Measurements from ENCODE around the gene CMTM6. TPM values are rescaled to one million over a fixed set of nuclear protein-coding genes. Genes with fewer than 3 reads are reported as not detected.

Gene CMTM6
- total RNA-seq, 2 experiments from 2014 or later: 37.8 to 38.0 TPM

GRCh38 chr3:32456429-32457130 lies 46.1 kb downstream of the CMTM6 start:
- Mint-ChIP-seq H3K27ac (peak overlapping the region; percentile 88), H3K4me3 (peak overlapping the region; percentile 58)

GRCh38 chr3:32455609-32456428 lies 46.8 kb downstream of the CMTM6 start:
- no peaks in the 10 kb centered on the region for H3K27me3 Mint-ChIP-seq

More at GRCh38 chr3:32456429-32457130, 46.1 kb downstream of the CMTM6 start:
- H3K27me3 Mint-ChIP-seq: no peaks in the 10 kb centered on the region
- DNase-seq (no peak), ATAC-seq (ENCODE audit: low read depth) (no peak)
- H3K9me3 Mint-ChIP-seq: no peaks in the 10 kb centered on the region
- H3K36me3 Mint-ChIP-seq: peaks cover 16% of the 10 kb centered on the region
- peaks cover 46% of the 10 kb centered on the region for H3K4me1 Mint-ChIP-seq
- POLR2A ChIA-PET: interaction anchor here (1.0 to 8.1 kb wide), 9 partner anchors 10 to 65 kb away, joined by 3 to 112 read pairs (median 6); partner anchors contain the start of gene CMTM7

GRCh38 chr3:32454731-32455608 lies 47.7 kb downstream of the CMTM6 start:
- Mint-ChIP-seq H3K36me3 (peaks cover 18% of the 10 kb centered on the region), H3K4me3 (no peak overlapping the region), H3K27ac (peak overlapping the region; percentile 88), H3K27me3 (no peaks in the 10 kb centered on the region), H3K9me3 (no peaks in the 10 kb centered on the region), H3K4me1 (peaks cover 36% of the 10 kb centered on the region)
- DNase-seq (no peak), ATAC-seq (ENCODE audit: low read depth) (no peak)
- POLR2A ChIA-PET: interaction anchor here (0.9 to 3.5 kb wide), 3 partner anchors 19 to 41 kb away, joined by 3 to 29 read pairs (median 10); no protein-coding TSS in a partner anchor

More at GRCh38 chr3:32455609-32456428, 46.8 kb downstream of the CMTM6 start:
- H3K9me3 Mint-ChIP-seq: no peaks in the 10 kb centered on the region
- H3K27ac Mint-ChIP-seq: peak overlapping the region; percentile 88
- peaks cover 16% of the 10 kb centered on the region for H3K36me3 Mint-ChIP-seq
- DNase-seq: no peak
- peaks cover 43% of the 10 kb centered on the region for H3K4me1 Mint-ChIP-seq
- H3K4me3 Mint-ChIP-seq: peak overlapping the region; percentile 58
- no peak for ATAC-seq (ENCODE audit: low read depth)
- POLR2A ChIA-PET: interaction anchor here (0.9 to 8.1 kb wide), 10 partner anchors 9 to 64 kb away, joined by 3 to 112 read pairs (median 6); partner anchors contain the start of gene CMTM7

GRCh38 chr3:32454111-32454510 lies 48.5 kb downstream of the CMTM6 start:
- no peak overlapping the region for H3K4me3 Mint-ChIP-seq
- POLR2A ChIA-PET: interaction anchor here (0.6 to 3.5 kb wide), 3 partner anchors 21 to 138 kb away, joined by 4 to 29 read pairs (median 5); no protein-coding TSS in a partner anchor
- peaks cover 31% of the 10 kb centered on the region for H3K4me1 Mint-ChIP-seq
- H3K27ac Mint-ChIP-seq: peak overlapping the region; percentile 88
- H3K27me3 Mint-ChIP-seq: no peaks in the 10 kb centered on the region
- ATAC-seq (ENCODE audit: low read depth) (no peak), DNase-seq (no peak)
- peaks cover 21% of the 10 kb centered on the region for H3K36me3 Mint-ChIP-seq
- no peaks in the 10 kb centered on the region for H3K9me3 Mint-ChIP-seq

GRCh38 chr3:32453346-32453745 lies 49.3 kb downstream of the CMTM6 start:
- peak overlapping the region; percentile 47 for H3K27ac Mint-ChIP-seq
- H3K4me1 Mint-ChIP-seq: peaks cover 33% of the 10 kb centered on the region
- no peaks in the 10 kb centered on the region for H3K27me3 Mint-ChIP-seq
- no peak for DNase-seq
- peaks cover 24% of the 10 kb centered on the region for H3K36me3 Mint-ChIP-seq
- POLR2A ChIA-PET: no interaction called here
- H3K9me3 Mint-ChIP-seq: no peaks in the 10 kb centered on the region
- no peak for ATAC-seq (ENCODE audit: low read depth)
- no peak overlapping the region for H3K4me3 Mint-ChIP-seq

- peaks cover 30% of the 10 kb centered on the region for H3K36me3 Mint-ChIP-seq
- no peak overlapping the region for H3K27ac Mint-ChIP-seq
- POLR2A ChIA-PET: interaction anchor here (0.7 kb wide), 1 partner anchor 81 kb away, joined by 6 read pairs; no protein-coding TSS in a partner anchor
- H3K4me3 Mint-ChIP-seq: no peak overlapping the region
- ATAC-seq (ENCODE audit: low read depth) (no peak), DNase-seq (no peak)
- peaks cover 1% of the 10 kb centered on the region for H3K9me3 Mint-ChIP-seq
- H3K4me1 Mint-ChIP-seq: peaks cover 30% of the 10 kb centered on the region
- no peaks in the 10 kb centered on the region for H3K27me3 Mint-ChIP-seq
Measured at GRCh38 chr3:32452009-32452408, 50.6 kb downstream of the CMTM6 start.

- DNase-seq (no peak), ATAC-seq (ENCODE audit: low read depth) (no peak)
- Mint-ChIP-seq H3K4me1 (peaks cover 29% of the 10 kb centered on the region), H3K9me3 (peaks cover 5% of the 10 kb centered on the region), H3K27me3 (no peaks in the 10 kb centered on the region), H3K4me3 (no peak overlapping the region), H3K27ac (no peak overlapping the region), H3K36me3 (peaks cover 39% of the 10 kb centered on the region)
- POLR2A ChIA-PET: no interaction called here
Measured at GRCh38 chr3:32450992-32451659, 51.5 kb downstream of the CMTM6 start.

GRCh38 chr3:32450426-32450825 lies 52.2 kb downstream of the CMTM6 start:
- DNase-seq (no peak), ATAC-seq (ENCODE audit: low read depth) (no peak)
- Mint-ChIP-seq H3K4me3 (no peak overlapping the region), H3K27ac (peak overlapping the region; percentile 6), H3K9me3 (peaks cover 5% of the 10 kb centered on the region), H3K27me3 (no peaks in the 10 kb centered on the region), H3K4me1 (peaks cover 22% of the 10 kb centered on the region), H3K36me3 (peaks cover 46% of the 10 kb centered on the region)
- POLR2A ChIA-PET: no interaction called here

- Mint-ChIP-seq H3K27ac (no peak overlapping the region), H3K4me1 (peaks cover 22% of the 10 kb centered on the region), H3K9me3 (peaks cover 8% of the 10 kb centered on the region), H3K27me3 (no peaks in the 10 kb centered on the region), H3K4me3 (no peak overlapping the region), H3K36me3 (peaks cover 49% of the 10 kb centered on the region)
- DNase-seq (no peak), ATAC-seq (ENCODE audit: low read depth) (no peak)
- POLR2A ChIA-PET: no interaction called here
Measured at GRCh38 chr3:32449691-32450090, 53.0 kb downstream of the CMTM6 start.

GRCh38 chr3:32448686-32449474 lies 53.8 kb downstream of the CMTM6 start:
- POLR2A ChIA-PET: interaction anchor here (1.0 to 1.6 kb wide), 3 partner anchors 11 to 30 kb away, joined by 3 to 5 read pairs (median 3); no protein-coding TSS in a partner anchor
- no peak for ATAC-seq (ENCODE audit: low read depth)
- Mint-ChIP-seq H3K36me3 (peaks cover 53% of the 10 kb centered on the region), H3K9me3 (peaks cover 8% of the 10 kb centered on the region), H3K27ac (no peak overlapping the region), H3K4me1 (peaks cover 21% of the 10 kb centered on the region), H3K4me3 (no peak overlapping the region), H3K27me3 (no peaks in the 10 kb centered on the region)
- DNase-seq: no peak

- no peak for DNase-seq
- Mint-ChIP-seq H3K27ac (peak overlapping the region; percentile 14), H3K9me3 (peaks cover 8% of the 10 kb centered on the region), H3K4me1 (peaks cover 28% of the 10 kb centered on the region), H3K27me3 (no peaks in the 10 kb centered on the region), H3K4me3 (peak overlapping the region; percentile 1), H3K36me3 (peaks cover 51% of the 10 kb centered on the region)
- POLR2A ChIA-PET: interaction anchor here (1.0 to 2.3 kb wide), 4 partner anchors 10 to 29 kb away, joined by 3 to 8 read pairs (median 4); no protein-coding TSS in a partner anchor
- ATAC-seq (ENCODE audit: low read depth): no peak
Measured at GRCh38 chr3:32447865-32448400, 54.7 kb downstream of the CMTM6 start.
